Measurements from ENCODE around the gene LRRC74A. TPM values are rescaled to one million over a fixed set of nuclear protein-coding genes. Genes with fewer than 3 reads are reported as not detected.

The LRRC74A gene
- not detected in 2 replicates for total RNA-seq

DNA sequence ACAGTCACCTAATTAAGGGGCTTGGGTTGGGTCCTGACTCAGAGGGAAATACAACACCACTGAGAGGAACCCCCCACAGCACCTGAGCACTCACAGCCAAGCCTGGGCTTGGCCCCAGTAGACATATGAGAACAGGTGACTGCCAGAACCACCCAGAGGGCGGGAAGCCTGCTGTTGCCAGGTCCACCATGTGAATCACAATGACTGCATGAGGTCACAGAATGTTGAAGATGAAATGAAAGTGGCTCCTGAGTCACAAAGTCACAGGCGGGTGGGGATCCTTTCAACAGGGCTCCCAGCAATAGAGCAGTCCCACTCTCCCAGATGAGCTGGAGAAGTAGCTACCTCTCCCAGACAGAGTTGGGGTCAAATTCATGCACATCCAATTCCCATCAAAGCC lies at the start of gene LRRC74A:
Gene LRRC74A, plus strand, starts transcription at position 287 of the 400 bp plus-strand sequence. CDS start 290 bp downstream, outside the sequence.

GRCh38 chr14:76812422-76813383 lies 13.5 kb upstream of the LRRC74A start, which contains the start of gene ANGEL1:
ANGEL1 (minus strand) TSS chr14:76812882; CDS start chr14:76812827, 55 bp downstream.

Other genes with a start within 250 kb of the LRRC74A start
- 3.5 and 8.3 TPM in 2 replicates for gene VASH1, start 64.9 kb upstream of the LRRC74A start, total RNA-seq
- gene ANGEL1, start 13.5 kb upstream of the LRRC74A start, total RNA-seq, result 4.9 and 5.7 TPM in 2 replicates
- gene IRF2BPL, start 202.3 kb downstream of the LRRC74A start, total RNA-seq, result 4.1 and 8.5 TPM in 2 replicates